K562 (cell line): ENCODE results near the gene OR2B6. TPM values are rescaled to one million over a fixed set of nuclear protein-coding genes. Genes with fewer than 3 reads are reported as not detected.
A peak's percentile ranks its signal among the peaks of the same experiment; 100 is the strongest.

Experiments
- ATAC-seq: fragments of 200-7000 bp; cut with Tn5 transposase; 3 replicates; pipeline ENCODE4 v1.9.1; 2020; ENCODE audit warnings: moderate library complexity
- BruUV-seq: library from RNA; stranded (reverse); fragments of 400-500 nt; replicated peaks from 2 replicates; lab custom pipeline; 2021; lab: Mats Ljungman, UMichigan
- CTCF ChIA-PET: fragments of 300-600 bp; formaldehyde crosslinking; extraction: SDS; loops from one replicate; lab custom pipeline; 2021; ENCODE audit warnings: low intra/inter-chr PET ratio; lab: Yijun Ruan, JAX
- POLR2A ChIA-PET: fragments of 300-600, 350-650 bp; sonication (Branson Sonifier 250); formaldehyde crosslinking; extraction: SDS; loops from one replicate; lab custom pipeline; 2021; ENCODE audit warnings: antibody characterized with exemption, inconsistent platforms; lab: Yijun Ruan, JAX
- DNase-seq, 4 experiments: peaks; one replicate each; pipeline versions ENCODE4 v3.0.0 to v3.0.0-alpha.2; 2011 to 2018; ENCODE audit warnings: low spot score in 3 of 4, mixed read lengths in 3 of 4; ENCODE audit errors: extremely low read depth in 1 of 4
- FAIRE-seq: peaks from 2 replicates; lab custom pipeline; 2011; peaks lifted over from hg19 to GRCh38; lab: Jason Lieb, UNC
- H2AFZ ChIP-seq: 2 replicates; pipeline ENCODE4 v1.6.0; 2011; ENCODE audit warnings: low read depth, low read length, control low read depth, inconsistent platforms
- H3K27ac ChIP-seq: fragments of 200-600 bp; 3 replicates; pipeline ENCODE4 v1.8.0; 2011; ENCODE audit warnings: low read depth, mild to moderate bottlenecking, control low read depth, inconsistent platforms, low read length, moderate library complexity, mixed read lengths; ENCODE audit errors: extremely low read depth
- H3K27me3 ChIP-seq, 2 experiments: fragments of 300-600 bp in 1 of 2; 2 replicates in 1 of 2; 3 replicates in 1 of 2; pipeline versions ENCODE4 v1.6.0 to v1.8.0; 2011; ENCODE audit warnings: inconsistent platforms in 2 of 2, low read length in 2 of 2, mild to moderate bottlenecking in 1 of 2, mixed read lengths in 1 of 2, moderate library complexity in 1 of 2; ENCODE audit not compliant: control insufficient read depth in 2 of 2, insufficient read depth in 2 of 2
- H3K36me3 ChIP-seq: fragments of 300-600 bp; 3 replicates; pipeline ENCODE4 v1.8.0; 2011; ENCODE audit warnings: mild to moderate bottlenecking, low read length, inconsistent platforms; ENCODE audit not compliant: control insufficient read depth, insufficient read depth
- H3K4me1 ChIP-seq, 2 experiments: fragments of 200-600 bp in 1 of 2; replicated peaks in 1 of 2; 2 replicates in 1 of 2; 3 replicates in 1 of 2; pipeline versions ENCODE4 v1.5.1 to v1.8.0; 2011; ENCODE audit warnings: inconsistent platforms in 2 of 2, low read length in 2 of 2, mild to moderate bottlenecking in 1 of 2, mixed read lengths in 1 of 2, moderate library complexity in 1 of 2; ENCODE audit not compliant: control insufficient read depth in 2 of 2, insufficient read depth in 2 of 2
- H3K4me2 ChIP-seq: 2 replicates; pipeline ENCODE4 v1.6.1; 2011; ENCODE audit warnings: low read length, control low read depth, inconsistent platforms, mixed read lengths; ENCODE audit not compliant: insufficient read depth
- H3K4me3 ChIP-seq: fragments of 200-600 bp; sonication (generic), shearing (Covaris generic); 2 replicates; pipeline ENCODE4 v1.5.1; 2016; ENCODE audit warnings: control low read depth, inconsistent platforms
- H3K79me2 ChIP-seq: fragments of 200-600 bp; 3 replicates; pipeline ENCODE4 v1.8.0; 2011; ENCODE audit warnings: low read length, inconsistent platforms; ENCODE audit not compliant: control insufficient read depth, insufficient read depth
- H3K9ac ChIP-seq, 2 experiments: 2 replicates each; pipeline versions ENCODE4 v1.6.0 to v1.6.1; 2011; ENCODE audit warnings: low read depth in 2 of 2, low read length in 2 of 2, control low read depth in 1 of 2, inconsistent platforms in 1 of 2, mild to moderate bottlenecking in 1 of 2, mixed read lengths in 1 of 2; ENCODE audit not compliant: insufficient read depth in 1 of 2
- H3K9me1 ChIP-seq: one replicate; pipeline ENCODE4 v1.6.0; 2011; ENCODE audit warnings: inconsistent platforms, mild to moderate bottlenecking, low read length, moderate library complexity; ENCODE audit not compliant: control insufficient read depth, insufficient read depth
- H3K9me3 ChIP-seq: replicated peaks from 2 replicates; pipeline ENCODE4 v1.5.1; 2011; ENCODE audit warnings: low read depth, low read length, inconsistent platforms; ENCODE audit not compliant: control insufficient read depth, insufficient read depth
- H4K20me1 ChIP-seq: replicated peaks from 2 replicates; pipeline ENCODE4 v1.6.1; 2011; ENCODE audit warnings: low read length, inconsistent platforms, mixed read lengths; ENCODE audit not compliant: control insufficient read depth, insufficient read depth
- GABPA ChIP-seq: fragments of 200-800 bp; sonication (Bioruptor generic); conservative IDR thresholded peaks from 2 replicates; pipeline ENCODE4 v1.6.1; 2016; ENCODE audit warnings: low read depth, missing genetic modification characterization, missing compliant biosample characterization
- GMEB1 ChIP-seq: fragments of 250-450 bp; sonication (Bioruptor Pico); IDR thresholded peaks from 2 replicates; pipeline ENCODE4 v1.4.0; 2020; ENCODE audit warnings: mild to moderate bottlenecking
- GTF2E2 ChIP-seq: fragments of 200-800 bp; sonication (Bioruptor generic); IDR thresholded peaks from 2 replicates; pipeline ENCODE4 v1.6.1; 2016; ENCODE audit warnings: missing genetic modification characterization, missing compliant biosample characterization
- HNRNPH1 ChIP-seq: fragments of 200-400 bp; formaldehyde crosslinking; optimal IDR thresholded peaks from 2 replicates; pipeline ENCODE3; 2017; ENCODE audit warnings: low read depth, mild to moderate bottlenecking, low read length, moderate library complexity
- OTX1 ChIP-seq: fragments of 450-650 bp; formaldehyde crosslinking; IDR thresholded peaks from 2 replicates; pipeline ENCODE4 v1.4.0; 2022; ENCODE audit warnings: mild to moderate bottlenecking
- POLR2G ChIP-seq: fragments of 200-400 bp; formaldehyde crosslinking; IDR thresholded peaks from 2 replicates; pipeline ENCODE4 v1.6.1; 2017; ENCODE audit warnings: low read depth, mild to moderate bottlenecking, antibody characterized with exemption, low read length, moderate library complexity
- SREBF1 ChIP-seq: fragments of 150-350 bp; IDR thresholded peaks from 2 replicates; pipeline ENCODE4 v1.6.1; 2014; ENCODE audit warnings: antibody characterized with exemption, low read depth, low read length, borderline replicate concordance
- WGBS: fragments of 100-300 bp; shearing (Covaris generic); methylation state at CpG from one replicate; pipeline ENCODE4 v1.1.6; 2016; ENCODE audit warnings: low coverage, mixed read lengths; ENCODE audit not compliant: insufficient coverage; ENCODE audit errors: missing lambda C conversion rate; 5-methylcytosine and 5-hydroxymethylcytosine counted together
- in situ Hi-C: fragments of 300-500 bp; cut with MboI; formaldehyde crosslinking; loops from 4 replicates; pipeline ENCODE4 v1.15.0; 2018; ENCODE audit warnings: inconsistent platforms, mixed read lengths
- intact Hi-C: fragments of 100-400 bp; cut with micrococcal nuclease; formaldehyde crosslinking; loops from 2 replicates; pipeline ENCODE4 v1.14.2; 2022
- polyA plus RNA-seq, 8 experiments: library from polyadenylated mRNA; depleted of rRNA in 4 of 8; stranded (reverse) in 5 of 8; unstranded in 3 of 8; fragments of >200 nt; fragmentation: Nextera tagmentation in 2 of 8; fragmentation: Illumina TruSeq in 1 of 8; extraction: Ambion mirVana in 2 of 8; extraction: Trizol in 1 of 8; gene quantifications; 2 replicates each; pipeline versions ENCODE4 v1.2.1 to v1.2.3, GENCODE V29; 2011 to 2014; ENCODE audit warnings: inconsistent platforms in 1 of 8, missing spikeins in 1 of 8
- total RNA-seq, 7 experiments: library from RNA; depleted of rRNA in 6 of 7; stranded (reverse); fragments of >200 nt in 6 of 7; fragmentation: Illumina TruSeq in 2 of 7; extraction: Trizol in 2 of 7; gene quantifications; 2 replicates each; pipeline versions ENCODE4 v1.2.1 to v1.2.3, GENCODE V29; 2011 to 2021; ENCODE audit warnings: low replicate concordance in 1 of 7
- TF ChIP-seq, protein P1 (sequence below), 2 experiments: IDR thresholded peaks; 2 replicates each; pipeline ENCODE4 v1.6.1; 2011; ENCODE audit warnings: borderline replicate concordance in 1 of 2, control low read depth in 1 of 2, low read depth in 1 of 2, low read length in 1 of 2, mild to moderate bottlenecking in 1 of 2, mixed read lengths in 1 of 2, moderate library complexity in 1 of 2; ENCODE audit not compliant: insufficient read depth in 1 of 2, insufficient read length in 1 of 2, poor library complexity in 1 of 2, severe bottlenecking in 1 of 2; ENCODE audit errors: extremely low read depth in 1 of 2
- TF ChIP-seq, protein P2 (sequence below): sonication (generic); formaldehyde crosslinking; IDR thresholded peaks from 2 replicates; pipeline ENCODE4 v1.8.1; 2023; ENCODE audit warnings: mild to moderate bottlenecking, missing genetic modification reagents

OR2B6 gene
- total and polyA plus RNA-seq, 9 of the 15 experiments (the other 6 are each of a cell fraction or from before 2014, with no cell fraction given) = 1.9 to 18.7 (median 4.4) TPM

GRCh38 chr6:27966816-27967426 is 9.9 kb downstream of the OR2B6 start:
- WGBS = 74% methylated on average over 23 of the region's 23 CpGs
- no peak for ATAC-seq

More at GRCh38 chr6:27966816-27967426, 9.9 kb downstream of the OR2B6 start:
- H3K27me3 ChIP-seq = no peaks in the 10 kb centered on the region
- H4K20me1 ChIP-seq = no peaks in the 10 kb centered on the region
- H3K9ac ChIP-seq = 0 out of 4 replicates have a peak overlapping the region, but pooled peaks of 1 of the 2 experiments have one; percentile 19
- no peak overlapping the region for H3K4me2 ChIP-seq
- H2AFZ ChIP-seq = no peak overlapping the region
- H3K9me1 ChIP-seq = no peaks in the 10 kb centered on the region
- no peaks in the 10 kb centered on the region for H3K36me3 ChIP-seq
- intact Hi-C loops (no loop called here), in situ Hi-C loops (no loop called here)
- H3K4me1 ChIP-seq = peaks cover 0 to 6% of the 10 kb centered on the region in 2 experiments; a peak in 1 of 5 replicates
- H3K27ac ChIP-seq = no peak overlapping the region
- no peaks in the 10 kb centered on the region for H3K79me2 ChIP-seq
- no peak overlapping the region for H3K4me3 ChIP-seq
- TF ChIP-seq GMEB1 (CRISPR knock-in tag) (no peak), POLR2G (peak; percentile 52), HNRNPH1 (no peak), GTF2E2 (tag) (no peak), OTX1 (CRISPR knock-in tag) (no peak), GABPA (tag) (no peak), SREBF1 (no peak)
- TF ChIP-seq, protein P1, sequence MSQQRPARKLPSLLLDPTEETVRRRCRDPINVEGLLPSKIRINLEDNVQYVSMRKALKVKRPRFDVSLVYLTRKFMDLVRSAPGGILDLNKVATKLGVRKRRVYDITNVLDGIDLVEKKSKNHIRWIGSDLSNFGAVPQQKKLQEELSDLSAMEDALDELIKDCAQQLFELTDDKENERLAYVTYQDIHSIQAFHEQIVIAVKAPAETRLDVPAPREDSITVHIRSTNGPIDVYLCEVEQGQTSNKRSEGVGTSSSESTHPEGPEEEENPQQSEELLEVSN (IDR thresholded peaks at IDR 0.05; ENCODE audit: borderline replicate concordance in 1 of 2, extremely low read depth in 1 of 2, insufficient read depth in 1 of 2, insufficient read length in 1 of 2, low read depth in 1 of 2, low read length in 1 of 2, poor library complexity in 1 of 2, severe bottlenecking in 1 of 2) = peak in 1 of 2 experiments; percentile 47
- TF ChIP-seq, protein P2, sequence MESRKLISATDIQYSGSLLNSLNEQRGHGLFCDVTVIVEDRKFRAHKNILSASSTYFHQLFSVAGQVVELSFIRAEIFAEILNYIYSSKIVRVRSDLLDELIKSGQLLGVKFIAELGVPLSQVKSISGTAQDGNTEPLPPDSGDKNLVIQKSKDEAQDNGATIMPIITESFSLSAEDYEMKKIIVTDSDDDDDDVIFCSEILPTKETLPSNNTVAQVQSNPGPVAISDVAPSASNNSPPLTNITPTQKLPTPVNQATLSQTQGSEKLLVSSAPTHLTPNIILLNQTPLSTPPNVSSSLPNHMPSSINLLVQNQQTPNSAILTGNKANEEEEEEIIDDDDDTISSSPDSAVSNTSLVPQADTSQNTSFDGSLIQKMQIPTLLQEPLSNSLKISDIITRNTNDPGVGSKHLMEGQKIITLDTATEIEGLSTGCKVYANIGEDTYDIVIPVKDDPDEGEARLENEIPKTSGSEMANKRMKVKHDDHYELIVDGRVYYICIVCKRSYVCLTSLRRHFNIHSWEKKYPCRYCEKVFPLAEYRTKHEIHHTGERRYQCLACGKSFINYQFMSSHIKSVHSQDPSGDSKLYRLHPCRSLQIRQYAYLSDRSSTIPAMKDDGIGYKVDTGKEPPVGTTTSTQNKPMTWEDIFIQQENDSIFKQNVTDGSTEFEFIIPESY (CRISPR knock-in tag) = peak; percentile 71; the same call in 1 of the 2 replicates
- no TSS peak for BruUV-seq
- POLR2A ChIA-PET = interaction anchor here (0.7 to 1.5 kb wide), 3 partner anchors 17 to 57 kb away, joined by 3 to 5 read pairs (median 3); no protein-coding TSS in a partner anchor
- H3K9me3 ChIP-seq = no peaks in the 10 kb centered on the region; the same call in 1 of the 2 replicates
- CTCF ChIA-PET = no interaction called here
- no peak for FAIRE-seq
- DNase-seq = no peak
